Motor neuron (in vitro differentiated cells): Measurements from ENCODE around the gene KCNK18. TPM values are rescaled to one million over a fixed set of nuclear protein-coding genes. Genes with fewer than 3 reads are reported as not detected.
"Not testable (repeated sequence)": the region's sequence is repeated elsewhere in the genome, so short reads cannot be mapped to it uniquely, and the experiment has no call there.

ENCODE experiments used
- ATAC-seq, 8 experiments: fragments of 200-7000 bp; cut with Tn5 transposase; replicated peaks in 6 of 8; 2 replicates each; pipeline ENCODE4 v1.8.0; 2021; ENCODE audit warnings: mild to moderate bottlenecking in 8 of 8, moderate library complexity in 8 of 8
- H3K27ac ChIP-seq, 2 donors: fragments of 250-450 bp; sonication (Bioruptor Pico); 2 replicates each; pipeline ENCODE4 v1.9.0; 2021; ENCODE audit warnings: antibody characterized with exemption in 2 of 2, mild to moderate bottlenecking in 2 of 2, moderate library complexity in 1 of 2
- H3K4me1 ChIP-seq, 2 donors: fragments of 250-450 bp; sonication (Bioruptor Pico); replicated peaks in 1 of 2; 2 replicates each; pipeline ENCODE4 v1.6.1; 2021; ENCODE audit warnings: antibody characterized with exemption in 2 of 2, mild to moderate bottlenecking in 2 of 2, moderate library complexity in 1 of 2
- H3K4me3 ChIP-seq, 5 donors: fragments of 250-450 bp; sonication (Bioruptor Pico); 2 replicates each; pipeline ENCODE4 v1.9.0; 2021; ENCODE audit warnings: antibody characterized with exemption in 5 of 5, mild to moderate bottlenecking in 5 of 5, moderate library complexity in 4 of 5
- WGBS, 10 experiments: fragments of 450-650 bp; shearing (Covaris generic); methylation state at CpG; one replicate each; pipeline ENCODE4 v1.0.0; 2022; 5-methylcytosine and 5-hydroxymethylcytosine counted together
- in situ Hi-C, 9 experiments: fragments of 400-800 bp; cut with MboI; loops; one replicate each; pipeline ENCODE4 v1.15.0; 2021; ENCODE audit warnings: low sequenced_read_pairs in 9 of 9, low pct_unique_long_range_greater_than_20kb in 2 of 9; ENCODE audit not compliant: unreplicated experiment in 9 of 9
- total RNA-seq, 8 experiments: library from RNA; unstranded; fragments of 300-600 nt; gene quantifications; 2 replicates each; pipeline versions ENCODE4 v1.2.3 to v1.2.4, GENCODE V29; 2022

KCNK18 gene
- total RNA-seq, 8 experiments from 2014 or later: 0.21 TPM; not detected in 7

DNA sequence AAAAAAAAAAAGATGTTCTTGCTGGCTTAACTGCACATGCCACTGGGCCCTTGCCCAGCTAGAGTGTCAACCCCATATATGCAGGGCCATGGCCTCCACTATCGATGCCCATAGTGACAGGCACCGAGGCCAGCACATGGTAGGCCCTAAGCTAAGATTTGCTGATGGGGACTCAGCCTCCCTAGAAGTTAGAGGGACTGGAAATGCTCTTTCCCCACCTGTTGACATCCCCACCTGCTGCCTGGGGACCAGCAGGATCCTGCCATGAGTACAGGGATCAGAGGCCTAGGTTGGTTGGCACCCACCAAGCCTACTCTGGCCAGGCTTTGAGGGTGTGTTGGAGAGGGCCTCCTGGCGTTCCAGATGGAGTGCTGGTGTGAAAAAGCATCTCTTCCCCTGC, 27.6 kb downstream of the KCNK18 start:
- WGBS, 10 experiments: 40 to 100% (median 83%) methylated on average over 1 to 2 of the region's 3 CpGs; no CpG with 5 or more reads in 5 of the 10 experiments
- no peak overlapping the region for H3K4me3 ChIP-seq
- in situ Hi-C loops: loop anchor here in 5 of 9 experiments (10.0 to 25.0 kb wide), 3 partner anchors 80 to 1012 kb away; no protein-coding TSS in a partner anchor
- H3K4me1 ChIP-seq: peaks cover 5 to 6% of the 10 kb centered on the region in 2 donors
- no peak for ATAC-seq
- no peak overlapping the region for H3K27ac ChIP-seq

DNA sequence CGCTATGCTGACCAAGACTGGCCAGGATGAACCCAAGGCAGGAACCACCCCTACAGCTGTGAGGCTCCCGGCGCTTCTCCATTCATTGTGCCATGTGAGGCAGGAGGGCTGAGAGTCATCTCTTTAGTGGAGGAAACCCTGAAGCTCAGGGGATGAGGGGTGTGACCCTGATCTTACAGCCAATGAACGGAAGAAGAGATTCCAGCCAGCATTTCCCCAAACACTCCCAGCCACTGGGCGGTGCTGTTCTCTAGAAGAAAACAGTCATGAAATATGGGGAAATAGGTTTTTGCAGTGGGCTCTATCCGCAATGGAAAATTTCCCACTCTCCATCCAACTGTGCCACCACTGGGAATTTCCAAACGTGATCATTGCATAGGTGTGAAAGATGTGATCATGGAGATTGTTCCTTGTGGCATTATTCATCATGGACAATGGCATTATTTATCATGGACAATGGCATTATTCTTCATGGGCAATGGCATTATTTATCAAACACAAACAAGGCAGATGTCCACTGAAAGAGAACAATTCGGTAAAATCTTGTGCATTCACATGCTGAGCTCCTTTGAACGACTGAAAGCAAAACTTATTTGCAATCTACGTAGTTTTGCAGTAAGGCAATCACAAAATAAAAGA, 29.6 kb downstream of the KCNK18 start:
- Histone ChIP-seq H3K27ac (no peak overlapping the region), H3K4me3 (no peak overlapping the region), H3K4me1 (peaks cover 0 to 2% of the 10 kb centered on the region in 2 donors)
- ATAC-seq: peak in 3 of 8 experiments; percentile 72 to 87 (median 84)
- in situ Hi-C loops: loop anchor here in 1 of 9 experiments (10.0 kb wide), 1 partner anchor 78 kb away; no protein-coding TSS in a partner anchor
- WGBS, 10 experiments: 0 to 68% (median 28%) methylated on average over 1 to 10 of the region's 10 CpGs; no CpG with 5 or more reads in 1 of the 10 experiments

GRCh38 chr10:117228210-117228609, 30.9 kb downstream of the KCNK18 start:
- in situ Hi-C loops: loop anchor here in 1 of 9 experiments (10.0 kb wide), 1 partner anchor 77 kb away; no protein-coding TSS in a partner anchor
- ATAC-seq: no peak
- Histone ChIP-seq H3K4me1 (peaks cover 0 to under 1% of the 10 kb centered on the region in 2 donors), H3K4me3 (no peak overlapping the region), H3K27ac (no peak overlapping the region)

GRCh38 chr10:117230107-117230506, 32.8 kb downstream of the KCNK18 start:
- H3K4me3 ChIP-seq, in situ Hi-C loops, ATAC-seq, H3K27ac ChIP-seq, H3K4me1 ChIP-seq: not testable (repeated sequence)
- whole genome bisulfite sequencing, 10 experiments: 10 to 89% (median 70%) methylated on average over 1 to 4 of the region's 4 CpGs

DNA sequence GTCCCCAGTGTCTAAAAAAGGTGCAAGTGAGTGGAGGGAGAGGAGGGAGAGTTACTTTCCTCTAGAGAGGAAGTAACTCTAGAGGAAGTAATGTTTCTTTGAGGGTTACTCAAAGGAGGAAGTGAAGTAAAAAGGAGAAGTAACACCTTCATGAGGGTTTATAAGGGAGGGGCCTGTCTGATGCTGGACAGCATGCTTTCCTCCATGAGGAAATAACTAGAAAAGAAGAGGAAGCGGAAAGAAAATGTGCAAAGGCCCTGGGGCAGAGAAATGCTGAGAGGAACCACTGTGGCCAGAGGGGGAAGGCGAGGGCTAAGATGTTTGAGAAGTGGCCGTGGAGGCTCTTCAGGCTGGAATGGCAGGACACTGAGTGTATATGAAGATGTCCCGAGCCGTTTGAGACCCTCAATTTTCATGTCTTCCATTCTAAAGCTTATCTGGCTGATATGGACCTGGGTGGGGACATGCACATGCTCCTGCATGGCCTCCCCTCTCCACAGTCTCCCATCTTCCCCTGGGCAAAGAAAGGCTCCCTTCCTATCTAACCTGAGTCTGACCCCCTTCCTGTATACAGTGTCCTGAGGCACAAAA, 40.2 kb downstream of the KCNK18 start:
- H3K27ac ChIP-seq: no peak overlapping the region
- WGBS, 10 experiments: 40 to 100% (median 88%) methylated on average over 1 to 4 of the region's 5 CpGs; no CpG with 5 or more reads in 2 of the 10 experiments
- ATAC-seq: no peak
- in situ Hi-C loops: no loop called here
- H3K4me3 ChIP-seq: no peak overlapping the region
- H3K4me1 ChIP-seq: peaks cover 2 to 5% of the 10 kb centered on the region in 2 donors

DNA sequence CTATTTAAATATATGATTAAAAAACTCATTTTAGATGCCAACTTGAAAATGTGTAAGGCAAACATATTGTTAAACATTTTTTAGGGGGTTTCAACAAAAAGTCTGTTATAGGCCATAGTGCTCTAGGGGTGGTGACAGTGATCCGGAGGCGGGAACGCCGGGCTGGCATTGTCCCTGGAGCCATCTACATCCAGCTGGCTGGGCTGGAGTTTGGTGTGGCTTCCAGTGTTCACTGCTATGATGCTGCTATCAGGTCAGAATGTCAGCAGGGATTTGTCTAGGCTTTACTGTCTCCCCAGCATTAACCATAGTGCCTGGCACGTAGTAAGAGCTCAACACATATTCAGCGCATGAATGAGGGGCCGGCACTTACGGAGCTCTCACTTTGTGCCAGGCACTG, 41.8 kb downstream of the KCNK18 start:
- peaks cover 2 to 5% of the 10 kb centered on the region in 2 donors for H3K4me1 ChIP-seq
- 0 to 100% (median 82%) methylated on average over 1 to 8 of the region's 8 CpGs; no CpG with 5 or more reads in 3 of the 10 experiments for WGBS, 10 experiments
- in situ Hi-C loops: no loop called here
- H3K4me3 ChIP-seq: no peak overlapping the region
- H3K27ac ChIP-seq: no peak overlapping the region
- no peak for ATAC-seq

- WGBS, 10 experiments: 17 to 100% (median 46%) methylated on average over 1 to 5 of the region's 15 CpGs; no CpG with 5 or more reads in 2 of the 10 experiments
- no peak for ATAC-seq
- peaks cover 2 to 5% of the 10 kb centered on the region in 2 donors for H3K4me1 ChIP-seq
- no peak overlapping the region for H3K4me3 ChIP-seq
- H3K27ac ChIP-seq: no peak overlapping the region
- in situ Hi-C loops: no loop called here
Measured at GRCh38 chr10:117239721-117240620, 42.7 kb downstream of the KCNK18 start.

GRCh38 chr10:117240621-117241529, 43.6 kb downstream of the KCNK18 start, which contains the start of gene SLC18A2:
SLC18A2 (plus strand) TSS chr10:117241114; CDS start chr10:117241694, 580 bp downstream.
- Histone ChIP-seq H3K27ac (no peak within 1 kb of the TSS), H3K4me1 (peaks cover 2 to 5% of the 10 kb centered on the region in 2 donors), H3K4me3 (peak within 1 kb of the TSS; percentile 14 to 31 (median 22))
- in situ Hi-C loops: no loop called here
- WGBS, 10 experiments: 20 to 25% (median 20%) methylated on average over 1 to 4 of the region's 93 CpGs; no CpG with 5 or more reads in 7 of the 10 experiments
- peak in 6 of 8 experiments; percentile 29 to 67 (median 48) for ATAC-seq

DNA sequence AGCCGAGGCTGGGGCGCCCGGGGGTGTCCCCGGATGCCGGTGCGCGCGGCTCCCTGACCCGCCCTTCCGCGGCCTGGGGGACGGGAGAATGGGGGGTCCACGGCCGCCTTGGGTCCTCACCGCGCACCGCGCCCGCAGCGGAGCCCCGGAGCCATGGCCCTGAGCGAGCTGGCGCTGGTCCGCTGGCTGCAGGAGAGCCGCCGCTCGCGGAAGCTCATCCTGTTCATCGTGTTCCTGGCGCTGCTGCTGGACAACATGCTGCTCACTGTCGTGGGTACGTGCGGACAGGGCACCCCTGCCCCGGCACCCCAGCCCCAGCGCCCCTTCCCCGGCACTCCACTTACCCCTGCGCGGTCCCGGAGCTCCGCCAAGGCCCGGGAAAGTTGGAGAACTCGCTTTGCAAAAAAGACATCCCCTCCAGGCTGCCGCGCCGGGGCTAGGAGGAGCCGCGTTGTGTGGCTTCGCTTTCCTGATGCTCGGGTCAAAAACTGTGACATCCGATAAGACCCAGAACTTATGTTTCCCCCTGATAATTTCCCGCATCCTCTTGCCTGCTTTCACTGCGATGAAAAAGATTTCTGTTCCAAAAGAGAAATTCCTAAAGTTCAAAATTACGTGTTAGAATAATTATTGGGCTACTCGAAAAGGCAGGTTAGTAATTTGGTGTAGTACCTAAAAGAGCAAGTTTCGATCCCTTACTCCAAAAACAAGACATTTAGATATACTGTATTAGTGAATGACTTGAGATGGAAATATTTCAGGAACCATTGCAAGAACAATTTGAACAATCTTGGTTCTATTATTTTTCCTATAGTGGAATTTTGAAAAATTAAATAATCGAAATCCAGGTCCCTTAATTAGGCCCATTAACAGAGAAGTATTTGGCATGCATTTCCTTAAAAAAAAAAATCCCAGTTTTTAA, 44.5 kb downstream of the KCNK18 start:
- H3K4me3 ChIP-seq: peak overlapping the region; percentile 14 to 31 (median 22)
- in situ Hi-C loops: no loop called here
- peak in 7 of 8 experiments; percentile 38 to 65 (median 48) for ATAC-seq
- peaks cover 2 to 5% of the 10 kb centered on the region in 2 donors for H3K4me1 ChIP-seq
- H3K27ac ChIP-seq: no peak overlapping the region
- WGBS, 10 experiments: 19 to 60% (median 45%) methylated on average over 3 to 14 of the region's 56 CpGs

GRCh38 chr10:117242463-117242832, 45.2 kb downstream of the KCNK18 start:
- H3K4me1 ChIP-seq: peaks cover 2 to 5% of the 10 kb centered on the region in 2 donors
- no peak for ATAC-seq
- H3K4me3 ChIP-seq: no peak overlapping the region
- no peak overlapping the region for H3K27ac ChIP-seq
- in situ Hi-C loops: no loop called here
- WGBS, 10 experiments: 67 to 100% (median 85%) methylated on average over 1 to 8 of the region's 8 CpGs

DNA sequence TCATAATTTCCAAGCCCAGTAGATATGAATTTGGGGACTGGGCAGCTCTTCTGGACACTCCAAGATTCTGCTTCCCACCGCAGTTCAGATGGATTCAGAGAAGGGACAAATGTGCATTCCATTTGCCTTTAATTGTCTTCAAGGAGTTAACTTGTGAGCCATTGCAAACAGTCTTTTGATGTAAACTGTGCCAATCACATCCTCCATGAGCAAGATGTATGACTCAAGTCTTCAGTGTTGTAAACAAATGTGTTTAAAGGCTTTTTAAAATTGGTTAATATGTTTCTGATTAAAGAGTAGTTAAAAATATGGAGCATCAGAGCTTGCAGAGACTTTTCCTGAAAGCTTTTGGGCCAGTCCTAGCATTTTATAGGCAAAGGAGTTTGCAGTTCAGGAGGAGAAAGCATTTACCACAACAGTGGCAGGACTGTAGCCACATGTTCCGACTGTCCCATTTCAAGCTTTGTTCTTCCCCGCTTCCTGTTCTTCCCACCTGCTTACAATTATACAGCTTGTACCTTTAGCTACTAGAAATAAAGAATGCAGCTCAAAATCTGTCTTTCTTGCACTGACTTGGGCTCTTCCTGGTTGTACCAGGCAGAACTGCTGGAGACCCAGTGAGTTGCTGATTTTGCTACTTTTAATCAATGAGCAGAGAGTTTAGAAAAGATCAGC, 49.8 kb downstream of the KCNK18 start:
- in situ Hi-C loops: no loop called here
- Histone ChIP-seq H3K4me3 (no peak overlapping the region), H3K27ac (no peak overlapping the region), H3K4me1 (peaks cover 0 to 11% of the 10 kb centered on the region in 2 donors)
- WGBS, 10 experiments: 6 to 97% (median 75%) methylated on average over 1 to 3 of the region's 3 CpGs
- ATAC-seq: no peak
